Esophagus muscularis mucosa (tissue), 4 donors: ENCODE measurements around the gene SUSD6. TPM values are rescaled to one million over a fixed set of nuclear protein-coding genes. Genes with fewer than 3 reads are reported as not detected.

Experiments
- DNase-seq: peaks from one replicate; pipeline ENCODE4 v3.0.0-alpha.2; 2017; ENCODE audit errors: extremely low spot score
- H3K27ac ChIP-seq, 4 donors: fragments of 200-600 bp; sonication (generic); replicated peaks in 1 of 4; 1 replicate in 3 of 4; 2 replicates in 1 of 4; pipeline ENCODE4 v1.5.1; 2016 to 2019; ENCODE audit warnings: mild to moderate bottlenecking in 1 of 4
- H3K27me3 ChIP-seq, 4 donors: fragments of 200-600 bp; sonication (generic); one replicate each; pipeline versions ENCODE4 v1.5.1 to v1.6.0; 2016 to 2019
- H3K36me3 ChIP-seq, 4 donors: fragments of 200-600 bp; sonication (generic); one replicate each; pipeline ENCODE4 v1.5.1; 2016 to 2019
- H3K4me1 ChIP-seq, 4 donors: fragments of 200-600 bp; sonication (generic); one replicate each; pipeline ENCODE4 v1.5.1; 2016 to 2019
- H3K4me3 ChIP-seq, 4 donors: fragments of 200-600 bp; sonication (generic); 1 replicate in 2 of 4; 2 replicates in 2 of 4; pipeline ENCODE4 v1.5.1; 2016 to 2019; ENCODE audit warnings: mild to moderate bottlenecking in 4 of 4, moderate library complexity in 1 of 4
- H3K9me3 ChIP-seq, 4 donors: fragments of 200-600 bp; sonication (generic); 1 replicate in 3 of 4; 2 replicates in 1 of 4; pipeline ENCODE4 v1.5.1; 2016 to 2019
- EP300 ChIP-seq: sonication (generic); formaldehyde crosslinking; IDR thresholded peaks from one replicate; pipeline ENCODE4 v1.6.1; 2017; ENCODE audit warnings: antibody characterized with exemption
- POLR2A ChIP-seq: fragments of 450-650 bp; IDR thresholded peaks from one replicate; pipeline ENCODE4 v1.6.1; 2017; ENCODE audit warnings: antibody characterized with exemption, moderate library complexity, mild to moderate bottlenecking, low read depth
- POLR2AphosphoS5 ChIP-seq, 2 donors: sonication (generic); formaldehyde crosslinking; IDR thresholded peaks; one replicate each; pipeline ENCODE4 v1.6.1; 2017; ENCODE audit warnings: antibody characterized with exemption in 2 of 2
- WGBS: methylation state at CpG from one replicate; pipeline ENCODE4 v1.1.5; 2018; 5-methylcytosine and 5-hydroxymethylcytosine counted together
- intact Hi-C: fragments of 100-400 bp; cut with DNase I; formaldehyde crosslinking; loops from one replicate; pipeline ENCODE4 v1.15.1; 2023
- total RNA-seq, 4 donors: library from RNA; depleted of rRNA; stranded (reverse); fragments of >200 nt; gene quantifications; one replicate each; pipeline versions ENCODE4 v1.1.0 to v1.2.1, GENCODE V29; 2016
- TF ChIP-seq, protein P1 (sequence below), 3 experiments: fragments of 200-600 bp in 2 of 3; fragments of 450-650 bp in 1 of 3; sonication (generic) in 2 of 3; IDR thresholded peaks; one replicate each; pipeline ENCODE4 v1.5.1; 2017 to 2019; ENCODE audit warnings: antibody characterized with exemption in 3 of 3, mild to moderate bottlenecking in 2 of 3, moderate library complexity in 1 of 3

The SUSD6 gene
- total RNA-seq, 4 donors from 2014 or later: 21.2 to 89.5 (median 43.5) TPM

- no peaks in the 10 kb centered on the region for H3K9me3 ChIP-seq
- WGBS: 95% methylated on average over 2 of the region's 2 CpGs
- TF ChIP-seq POLR2A (no peak), POLR2AphosphoS5 (IDR thresholded peaks at IDR 0.05) (no peak), EP300 (no peak)
- TF ChIP-seq, protein P1, sequence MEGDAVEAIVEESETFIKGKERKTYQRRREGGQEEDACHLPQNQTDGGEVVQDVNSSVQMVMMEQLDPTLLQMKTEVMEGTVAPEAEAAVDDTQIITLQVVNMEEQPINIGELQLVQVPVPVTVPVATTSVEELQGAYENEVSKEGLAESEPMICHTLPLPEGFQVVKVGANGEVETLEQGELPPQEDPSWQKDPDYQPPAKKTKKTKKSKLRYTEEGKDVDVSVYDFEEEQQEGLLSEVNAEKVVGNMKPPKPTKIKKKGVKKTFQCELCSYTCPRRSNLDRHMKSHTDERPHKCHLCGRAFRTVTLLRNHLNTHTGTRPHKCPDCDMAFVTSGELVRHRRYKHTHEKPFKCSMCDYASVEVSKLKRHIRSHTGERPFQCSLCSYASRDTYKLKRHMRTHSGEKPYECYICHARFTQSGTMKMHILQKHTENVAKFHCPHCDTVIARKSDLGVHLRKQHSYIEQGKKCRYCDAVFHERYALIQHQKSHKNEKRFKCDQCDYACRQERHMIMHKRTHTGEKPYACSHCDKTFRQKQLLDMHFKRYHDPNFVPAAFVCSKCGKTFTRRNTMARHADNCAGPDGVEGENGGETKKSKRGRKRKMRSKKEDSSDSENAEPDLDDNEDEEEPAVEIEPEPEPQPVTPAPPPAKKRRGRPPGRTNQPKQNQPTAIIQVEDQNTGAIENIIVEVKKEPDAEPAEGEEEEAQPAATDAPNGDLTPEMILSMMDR (IDR thresholded peaks at IDR 0.05): no peak
- DNase-seq: no peak
- no peaks in the 10 kb centered on the region for H3K27me3 ChIP-seq
- H3K36me3 ChIP-seq: no peaks in the 10 kb centered on the region
- no peaks in the 10 kb centered on the region for H3K4me1 ChIP-seq
- intact Hi-C loops: no loop called here
- H3K4me3 ChIP-seq: no peak overlapping the region
- no peak overlapping the region for H3K27ac ChIP-seq
Measured at GRCh38 chr14:69754487-69754886, 143.1 kb downstream of the SUSD6 start.

DNA sequence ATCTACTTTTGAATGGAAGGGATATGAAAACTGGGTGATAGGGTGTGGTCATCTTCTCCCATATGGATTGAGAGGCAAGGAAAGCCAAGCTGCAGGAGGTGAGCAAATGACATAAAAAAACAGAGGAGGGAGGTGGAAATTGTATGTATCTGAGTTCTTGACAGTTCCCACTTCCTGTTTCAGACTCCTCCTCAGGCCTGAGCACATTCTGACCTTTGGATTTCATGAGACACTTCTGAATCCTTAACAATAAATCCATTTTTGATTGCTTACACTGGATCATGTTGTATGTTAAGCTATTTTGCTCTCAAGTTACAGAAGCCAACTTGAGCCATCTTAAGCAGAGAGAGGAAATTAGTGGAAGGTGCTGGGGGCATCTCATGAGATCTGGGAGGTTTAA, 143.9 kb downstream of the SUSD6 start:
- Histone ChIP-seq H3K36me3 (no peaks in the 10 kb centered on the region), H3K27me3 (no peaks in the 10 kb centered on the region), H3K4me1 (no peaks in the 10 kb centered on the region), H3K4me3 (no peak overlapping the region), H3K27ac (no peak overlapping the region), H3K9me3 (no peaks in the 10 kb centered on the region)
- no peak for TF ChIP-seq POLR2A
- DNase-seq: no peak
- intact Hi-C loops: no loop called here

- WGBS: 78% methylated on average over 2 of the region's 2 CpGs
- DNase-seq: no peak
- no peak overlapping the region for H3K27ac ChIP-seq
- H3K4me3 ChIP-seq: no peak overlapping the region
- no peaks in the 10 kb centered on the region for H3K27me3 ChIP-seq
- TF ChIP-seq POLR2AphosphoS5 (IDR thresholded peaks at IDR 0.05) (no peak), EP300 (no peak)
- H3K4me1 ChIP-seq: no peaks in the 10 kb centered on the region
- H3K36me3 ChIP-seq: no peaks in the 10 kb centered on the region
- intact Hi-C loops: no loop called here
- H3K9me3 ChIP-seq: no peaks in the 10 kb centered on the region
Measured at GRCh38 chr14:69755784-69756183, 144.4 kb downstream of the SUSD6 start.

- no peak for DNase-seq
- no peaks in the 10 kb centered on the region for H3K27me3 ChIP-seq
- H3K4me3 ChIP-seq: no peak overlapping the region
- intact Hi-C loops: no loop called here
- no peaks in the 10 kb centered on the region for H3K36me3 ChIP-seq
- no peaks in the 10 kb centered on the region for H3K9me3 ChIP-seq
- H3K4me1 ChIP-seq: no peaks in the 10 kb centered on the region
- H3K27ac ChIP-seq: no peak overlapping the region
- TF ChIP-seq POLR2AphosphoS5 (IDR thresholded peaks at IDR 0.05): no peak
- TF ChIP-seq, protein P1 (IDR thresholded peaks at IDR 0.05): no peak
- TF ChIP-seq EP300: no peak
- TF ChIP-seq POLR2A: no peak
- 100% methylated on average over 3 of the region's 3 CpGs for WGBS
Measured at GRCh38 chr14:69756298-69756697, 144.9 kb downstream of the SUSD6 start.

GRCh38 chr14:69760810-69761209, 149.4 kb downstream of the SUSD6 start:
- Histone ChIP-seq H3K4me1 (peaks cover 0 to 1% (median under 1%) of the 10 kb centered on the region in 4 donors), H3K9me3 (no peaks in the 10 kb centered on the region), H3K4me3 (no peak overlapping the region), H3K36me3 (no peaks in the 10 kb centered on the region), H3K27ac (no peak overlapping the region), H3K27me3 (no peaks in the 10 kb centered on the region)
- TF ChIP-seq EP300: no peak
- no peak for TF ChIP-seq POLR2AphosphoS5 (IDR thresholded peaks at IDR 0.05)
- no peak for TF ChIP-seq POLR2A
- TF ChIP-seq, protein P1 (IDR thresholded peaks at IDR 0.05): no peak
- 78% methylated on average over 1 of the region's 1 CpG for WGBS
- DNase-seq: no peak
- intact Hi-C loops: no loop called here

- intact Hi-C loops: no loop called here
Measured at GRCh38 chr14:69763761-69764510, 152.5 kb downstream of the SUSD6 start.

More at GRCh38 chr14:69763761-69764510, 152.5 kb downstream of the SUSD6 start:
- TF ChIP-seq, protein P1 (IDR thresholded peaks at IDR 0.05): no peak
- no peak for TF ChIP-seq POLR2AphosphoS5 (IDR thresholded peaks at IDR 0.05)
- TF ChIP-seq EP300: no peak
- no peak for TF ChIP-seq POLR2A
- WGBS: 78% methylated on average over 6 of the region's 6 CpGs
- Histone ChIP-seq H3K27me3 (no peaks in the 10 kb centered on the region), H3K27ac (no peak overlapping the region), H3K4me3 (no peak overlapping the region), H3K4me1 (peaks cover 14 to 20% (median 18%) of the 10 kb centered on the region in 4 donors), H3K9me3 (no peaks in the 10 kb centered on the region), H3K36me3 (peaks cover 8 to 14% (median 9%) of the 10 kb centered on the region in 4 donors)
- no peak for DNase-seq
